ENCODE data around the gene KRTAP10-12. TPM values are rescaled to one million over a fixed set of nuclear protein-coding genes. Genes with fewer than 3 reads are reported as not detected.

Gene KRTAP10-12
- total and polyA plus RNA-seq, 10 of the 15 experiments (the other 5 are each of a cell fraction or from before 2014, with no cell fraction given), result not detected

- intact Hi-C loops (cut with micrococcal nuclease; ENCODE audit: unreplicated experiment), result no loop called here
- H3K4me1 ChIP-seq (ENCODE audit: control insufficient read depth, insufficient read depth, low read length), result no peaks in the 10 kb centered on the region
- ATAC-seq, result no peak
- H3K4me2 ChIP-seq (ENCODE audit: control insufficient read depth, insufficient read depth), result no peak overlapping the region
- H3K9me3 ChIP-seq (replicated peaks; ENCODE audit: control insufficient read depth, insufficient read depth, low read length), result no peaks in the 10 kb centered on the region; the same call in 2 of the 3 replicates
- no peak overlapping the region for H3K27ac ChIP-seq (ENCODE audit: control insufficient read depth, insufficient read depth)
- BruUV-seq (replicated peaks), result no TSS peak
- DNase-seq (ENCODE audit: low read depth, low spot score), result no peak
- H3K79me2 ChIP-seq (ENCODE audit: control insufficient read depth, insufficient read depth, low read length), result no peaks in the 10 kb centered on the region
- no peak overlapping the region for H2AFZ ChIP-seq (ENCODE audit: control insufficient read depth, low read depth, low read length)
- ChIA-PET CTCF (no interaction called here), RAD21 (ENCODE audit: unreplicated experiment) (interaction anchor here (0.6 kb wide), 1 partner anchor 1937 kb away, joined by 3 read pairs; no protein-coding TSS in a partner anchor), POLR2A (no interaction called here), SMC1A (ENCODE audit: uncharacterized antibody, unreplicated experiment) (no interaction called here)
- TF ChIP-seq POU2F2 (IDR thresholded peaks at IDR 0.05; ENCODE audit: borderline replicate concordance, low read depth, low read length) (no peak), SUPT20H (IDR thresholded peaks at IDR 0.05; ENCODE audit: borderline replicate concordance, control insufficient read depth, low read depth, low read length) (no peak), TCF7 (IDR thresholded peaks at IDR 0.05; ENCODE audit: borderline replicate concordance) (no peak)
- no peak for FAIRE-seq
- H3K4me3 ChIP-seq, result no peak overlapping the region
- in situ Hi-C loops (cut with MboI), result no loop called here
- H3K36me3 ChIP-seq (ENCODE audit: control insufficient read depth in 2 of 2, insufficient read depth in 2 of 2, low read length in 1 of 2), result no peaks in the 10 kb centered on the region
- H3K9ac ChIP-seq (ENCODE audit: control insufficient read depth, insufficient read depth, low read length), result no peak overlapping the region
- H4K20me1 ChIP-seq (ENCODE audit: control insufficient read depth, insufficient read depth), result no peaks in the 10 kb centered on the region
- peaks cover 2 to 13% of the 10 kb centered on the region in 2 experiments for H3K27me3 ChIP-seq (replicated peaks in 1 of 2; ENCODE audit: control insufficient read depth in 2 of 2, insufficient read depth in 2 of 2, low read length in 1 of 2)
Measured at GRCh38 chr21:44716984-44717383, 20.0 kb downstream of the KRTAP10-12 start.

GRCh38 chr21:44718093-44718492, 21.1 kb downstream of the KRTAP10-12 start:
- POLR2A ChIA-PET, result no interaction called here
- SMC1A ChIA-PET (ENCODE audit: uncharacterized antibody, unreplicated experiment), result no interaction called here
- no peaks in the 10 kb centered on the region for H4K20me1 ChIP-seq (ENCODE audit: control insufficient read depth, insufficient read depth)
- DNase-seq (ENCODE audit: low read depth, low spot score) (no peak), ATAC-seq (no peak), FAIRE-seq (no peak)
- CTCF ChIA-PET, result no interaction called here
- no peak overlapping the region for H3K9ac ChIP-seq (ENCODE audit: control insufficient read depth, insufficient read depth, low read length)
- in situ Hi-C loops (cut with MboI) (no loop called here), intact Hi-C loops (cut with micrococcal nuclease; ENCODE audit: unreplicated experiment) (no loop called here)
- no TSS peak for BruUV-seq (replicated peaks)
- H3K9me3 ChIP-seq (replicated peaks; ENCODE audit: control insufficient read depth, insufficient read depth, low read length), result no peaks in the 10 kb centered on the region; the same call in 2 of the 3 replicates
- no peak overlapping the region for H3K4me3 ChIP-seq
- peaks cover 0 to 8% of the 10 kb centered on the region in 2 experiments for H3K27me3 ChIP-seq (replicated peaks in 1 of 2; ENCODE audit: control insufficient read depth in 2 of 2, insufficient read depth in 2 of 2, low read length in 1 of 2)
- RAD21 ChIA-PET (ENCODE audit: unreplicated experiment), result no interaction called here
- H3K36me3 ChIP-seq (ENCODE audit: control insufficient read depth in 2 of 2, insufficient read depth in 2 of 2, low read length in 1 of 2), result no peaks in the 10 kb centered on the region
- H2AFZ ChIP-seq (ENCODE audit: control insufficient read depth, low read depth, low read length), result no peak overlapping the region
- 4% methylated on average over 2 of the region's 2 CpGs for WGBS (ENCODE audit: insufficient coverage, insufficient replicate concordance, low lambda C conversion rate, missing lambda C conversion rate)
- no peak overlapping the region for H3K4me2 ChIP-seq (ENCODE audit: control insufficient read depth, insufficient read depth)
- H3K4me1 ChIP-seq (ENCODE audit: control insufficient read depth, insufficient read depth, low read length), result no peaks in the 10 kb centered on the region
- H3K27ac ChIP-seq (ENCODE audit: control insufficient read depth, insufficient read depth), result no peak overlapping the region
- TF ChIP-seq CBX5 (IDR thresholded peaks at IDR 0.05; ENCODE audit: low read depth) (no peak), BRCA1 (IDR thresholded peaks at IDR 0.05; ENCODE audit: low read depth, low read length) (no peak), SMC3 (IDR thresholded peaks at IDR 0.05; ENCODE audit: borderline replicate concordance, low read length) (no peak), E4F1 (IDR thresholded peaks at IDR 0.05; ENCODE audit: borderline replicate concordance, partially characterized antibody) (no peak), MTA3 (IDR thresholded peaks at IDR 0.05; ENCODE audit: borderline replicate concordance, low read length) (no peak), HDAC6 (IDR thresholded peaks at IDR 0.05; ENCODE audit: unreplicated experiment) (no peak)
- H3K79me2 ChIP-seq (ENCODE audit: control insufficient read depth, insufficient read depth, low read length), result no peaks in the 10 kb centered on the region
